Inflammatory macrophage treated with lipopolysaccharide for 1 hour (primary cell): ENCODE results near the gene GABRB3.
"Not testable (repeated sequence)": the region's sequence is repeated elsewhere in the genome, so short reads cannot be mapped to it uniquely, and the experiment has no call there.

ENCODE experiments used
- DNase-seq, 2 donors: peaks; one replicate each; pipeline ENCODE4 v3.0.0-alpha.2; 2020 to 2022

The GABRB3 gene

GRCh38 chr15:26731965-26732364 lies 40.9 kb downstream of the GABRB3 start:
- DNase-seq, result no peak

- no peak for DNase-seq
Measured at GRCh38 chr15:26729581-26729980, 43.3 kb downstream of the GABRB3 start.

- DNase-seq, result no peak
Measured at GRCh38 chr15:26729030-26729429, 43.8 kb downstream of the GABRB3 start.

GRCh38 chr15:26724381-26725150 lies 48.3 kb downstream of the GABRB3 start:
- DNase-seq, result no peak

GRCh38 chr15:26722621-26723160 lies 50.2 kb downstream of the GABRB3 start:
- DNase-seq, result no peak

GRCh38 chr15:26721232-26721967 lies 51.5 kb downstream of the GABRB3 start:
- DNase-seq, result no peak

GRCh38 chr15:26720546-26720945 lies 52.3 kb downstream of the GABRB3 start:
- no peak for DNase-seq

- DNase-seq, result not testable (repeated sequence)
Measured at GRCh38 chr15:26719866-26720265, 53.0 kb downstream of the GABRB3 start.

GRCh38 chr15:26716069-26716468 lies 56.8 kb downstream of the GABRB3 start:
- DNase-seq, result no peak

GRCh38 chr15:26713498-26713897 lies 59.4 kb downstream of the GABRB3 start:
- DNase-seq, result no peak

GRCh38 chr15:26712335-26712734 lies 60.5 kb downstream of the GABRB3 start:
- no peak for DNase-seq

GRCh38 chr15:26711445-26711844 lies 61.4 kb downstream of the GABRB3 start:
- no peak for DNase-seq

- DNase-seq, result no peak
Measured at GRCh38 chr15:26702381-26702780, 70.5 kb downstream of the GABRB3 start.

GRCh38 chr15:26698555-26698954 lies 74.3 kb downstream of the GABRB3 start:
- no peak for DNase-seq

GRCh38 chr15:26697913-26698312 lies 75.0 kb downstream of the GABRB3 start:
- DNase-seq, result no peak

GRCh38 chr15:26691249-26691648 lies 81.6 kb downstream of the GABRB3 start:
- no peak for DNase-seq

- DNase-seq, result no peak
Measured at GRCh38 chr15:26690778-26691177, 82.1 kb downstream of the GABRB3 start.

- DNase-seq, result no peak
Measured at GRCh38 chr15:26689462-26689861, 83.4 kb downstream of the GABRB3 start.

- DNase-seq, result no peak
Measured at GRCh38 chr15:26686547-26687187, 86.2 kb downstream of the GABRB3 start.

- no peak for DNase-seq
Measured at GRCh38 chr15:26682598-26683164, 90.2 kb downstream of the GABRB3 start.

- DNase-seq, result no peak
Measured at GRCh38 chr15:26679927-26680326, 92.9 kb downstream of the GABRB3 start.

GRCh38 chr15:26676115-26676514 lies 96.8 kb downstream of the GABRB3 start:
- no peak for DNase-seq

- no peak for DNase-seq
Measured at GRCh38 chr15:26674467-26674866, 98.4 kb downstream of the GABRB3 start.
